ENCODE data around the gene GLIPR1.
"Not testable (repeated sequence)": the region's sequence is repeated elsewhere in the genome, so short reads cannot be mapped to it uniquely, and the experiment has no call there.

GLIPR1 gene

GRCh38 chr12:75447691-75448393, 32.7 kb upstream of the GLIPR1 start:
- Histone ChIP-seq H3K36me3 (ENCODE audit: control insufficient read depth, insufficient read depth, low read length) (no peaks in the 10 kb centered on the region), H3K27me3 (ENCODE audit: control insufficient read depth, insufficient read depth, low read length) (no peaks in the 10 kb centered on the region), H3K4me3 (ENCODE audit: low read length) (no peak overlapping the region), H3K4me1 (ENCODE audit: control insufficient read depth, insufficient read depth, low read length) (no peaks in the 10 kb centered on the region), H3K9me3 (ENCODE audit: control insufficient read depth, low read length) (no peaks in the 10 kb centered on the region), H3K9ac (ENCODE audit: low read length) (no peak overlapping the region)

GRCh38 chr12:75452675-75453330, 27.8 kb upstream of the GLIPR1 start:
- Histone ChIP-seq H3K27me3 (ENCODE audit: control insufficient read depth, insufficient read depth, low read length) (no peaks in the 10 kb centered on the region), H3K9me3 (ENCODE audit: control insufficient read depth, low read length) (no peaks in the 10 kb centered on the region), H3K4me3 (ENCODE audit: low read length) (no peak overlapping the region), H3K9ac (ENCODE audit: low read length) (no peak overlapping the region), H3K36me3 (ENCODE audit: control insufficient read depth, insufficient read depth, low read length) (no peaks in the 10 kb centered on the region), H3K4me1 (ENCODE audit: control insufficient read depth, insufficient read depth, low read length) (no peaks in the 10 kb centered on the region)

GRCh38 chr12:75455839-75456238, 24.7 kb upstream of the GLIPR1 start:
- Histone ChIP-seq H3K4me3 (ENCODE audit: low read length) (no peak overlapping the region), H3K4me1 (ENCODE audit: control insufficient read depth, insufficient read depth, low read length) (no peaks in the 10 kb centered on the region), H3K36me3 (ENCODE audit: control insufficient read depth, insufficient read depth, low read length) (no peaks in the 10 kb centered on the region), H3K9me3 (ENCODE audit: control insufficient read depth, low read length) (no peaks in the 10 kb centered on the region), H3K9ac (ENCODE audit: low read length) (no peak overlapping the region), H3K27me3 (ENCODE audit: control insufficient read depth, insufficient read depth, low read length) (no peaks in the 10 kb centered on the region)

GRCh38 chr12:75457191-75457590, 23.4 kb upstream of the GLIPR1 start:
- no peaks in the 10 kb centered on the region for H3K4me1 ChIP-seq (ENCODE audit: control insufficient read depth, insufficient read depth, low read length)
- no peaks in the 10 kb centered on the region for H3K36me3 ChIP-seq (ENCODE audit: control insufficient read depth, insufficient read depth, low read length)
- no peaks in the 10 kb centered on the region for H3K27me3 ChIP-seq (ENCODE audit: control insufficient read depth, insufficient read depth, low read length)
- no peak overlapping the region for H3K9ac ChIP-seq (ENCODE audit: low read length)
- H3K4me3 ChIP-seq (ENCODE audit: low read length): no peak overlapping the region
- H3K9me3 ChIP-seq (ENCODE audit: control insufficient read depth, low read length): no peaks in the 10 kb centered on the region

GRCh38 chr12:75457866-75458265, 22.7 kb upstream of the GLIPR1 start:
- not testable (repeated sequence) for H3K36me3 ChIP-seq (ENCODE audit: control insufficient read depth, insufficient read depth, low read length); H3K4me1 ChIP-seq (ENCODE audit: control insufficient read depth, insufficient read depth, low read length); H3K4me3 ChIP-seq (ENCODE audit: low read length); H3K27me3 ChIP-seq (ENCODE audit: control insufficient read depth, insufficient read depth, low read length); H3K9ac ChIP-seq (ENCODE audit: low read length); H3K9me3 ChIP-seq (ENCODE audit: control insufficient read depth, low read length)

- H3K4me1 ChIP-seq (ENCODE audit: control insufficient read depth, insufficient read depth, low read length): no peaks in the 10 kb centered on the region
- no peaks in the 10 kb centered on the region for H3K9me3 ChIP-seq (ENCODE audit: control insufficient read depth, low read length)
- no peak overlapping the region for H3K4me3 ChIP-seq (ENCODE audit: low read length)
- no peak overlapping the region for H3K9ac ChIP-seq (ENCODE audit: low read length)
- no peaks in the 10 kb centered on the region for H3K36me3 ChIP-seq (ENCODE audit: control insufficient read depth, insufficient read depth, low read length)
- H3K27me3 ChIP-seq (ENCODE audit: control insufficient read depth, insufficient read depth, low read length): no peaks in the 10 kb centered on the region
Measured at GRCh38 chr12:75459755-75460154, 20.8 kb upstream of the GLIPR1 start.

- Histone ChIP-seq H3K9me3 (ENCODE audit: control insufficient read depth, low read length) (no peaks in the 10 kb centered on the region), H3K4me1 (ENCODE audit: control insufficient read depth, insufficient read depth, low read length) (no peaks in the 10 kb centered on the region), H3K9ac (ENCODE audit: low read length) (no peak overlapping the region), H3K36me3 (ENCODE audit: control insufficient read depth, insufficient read depth, low read length) (no peaks in the 10 kb centered on the region), H3K4me3 (ENCODE audit: low read length) (no peak overlapping the region), H3K27me3 (ENCODE audit: control insufficient read depth, insufficient read depth, low read length) (no peaks in the 10 kb centered on the region)
Measured at GRCh38 chr12:75460204-75460603, 20.4 kb upstream of the GLIPR1 start.

GRCh38 chr12:75471902-75472890, 8.4 kb upstream of the GLIPR1 start:
- no peaks in the 10 kb centered on the region for H3K36me3 ChIP-seq (ENCODE audit: control insufficient read depth, insufficient read depth, low read length)
- H3K9me3 ChIP-seq (ENCODE audit: control insufficient read depth, low read length): no peaks in the 10 kb centered on the region
- no peak overlapping the region for H3K4me3 ChIP-seq (ENCODE audit: low read length)

GRCh38 chr12:75474116-75474515, 6.4 kb upstream of the GLIPR1 start:
- no peaks in the 10 kb centered on the region for H3K4me1 ChIP-seq (ENCODE audit: control insufficient read depth, insufficient read depth, low read length)

More at GRCh38 chr12:75471902-75472890, 8.4 kb upstream of the GLIPR1 start:
- H3K4me1 ChIP-seq (ENCODE audit: control insufficient read depth, insufficient read depth, low read length): no peaks in the 10 kb centered on the region
- peaks cover 2% of the 10 kb centered on the region for H3K27me3 ChIP-seq (ENCODE audit: control insufficient read depth, insufficient read depth, low read length)
- no peak overlapping the region for H3K9ac ChIP-seq (ENCODE audit: low read length)

GRCh38 chr12:75476071-75476470, 4.5 kb upstream of the GLIPR1 start:
- H3K4me3 ChIP-seq (ENCODE audit: low read length): no peak overlapping the region
- no peaks in the 10 kb centered on the region for H3K4me1 ChIP-seq (ENCODE audit: control insufficient read depth, insufficient read depth, low read length)

More at GRCh38 chr12:75474116-75474515, 6.4 kb upstream of the GLIPR1 start:
- Histone ChIP-seq H3K27me3 (ENCODE audit: control insufficient read depth, insufficient read depth, low read length) (peaks cover 2% of the 10 kb centered on the region), H3K9ac (ENCODE audit: low read length) (no peak overlapping the region), H3K36me3 (ENCODE audit: control insufficient read depth, insufficient read depth, low read length) (no peaks in the 10 kb centered on the region), H3K4me3 (ENCODE audit: low read length) (no peak overlapping the region), H3K9me3 (ENCODE audit: control insufficient read depth, low read length) (no peaks in the 10 kb centered on the region)

GRCh38 chr12:75477137-75477536, 3.4 kb upstream of the GLIPR1 start:
- no peaks in the 10 kb centered on the region for H3K27me3 ChIP-seq (ENCODE audit: control insufficient read depth, insufficient read depth, low read length)
- H3K9ac ChIP-seq (ENCODE audit: low read length): no peak overlapping the region
- H3K9me3 ChIP-seq (ENCODE audit: control insufficient read depth, low read length): no peaks in the 10 kb centered on the region
- H3K4me1 ChIP-seq (ENCODE audit: control insufficient read depth, insufficient read depth, low read length): no peaks in the 10 kb centered on the region
- no peak overlapping the region for H3K4me3 ChIP-seq (ENCODE audit: low read length)
- no peaks in the 10 kb centered on the region for H3K36me3 ChIP-seq (ENCODE audit: control insufficient read depth, insufficient read depth, low read length)

More at GRCh38 chr12:75476071-75476470, 4.5 kb upstream of the GLIPR1 start:
- no peaks in the 10 kb centered on the region for H3K36me3 ChIP-seq (ENCODE audit: control insufficient read depth, insufficient read depth, low read length)
- H3K27me3 ChIP-seq (ENCODE audit: control insufficient read depth, insufficient read depth, low read length): peaks cover 2% of the 10 kb centered on the region
- H3K9me3 ChIP-seq (ENCODE audit: control insufficient read depth, low read length): no peaks in the 10 kb centered on the region
- no peak overlapping the region for H3K9ac ChIP-seq (ENCODE audit: low read length)

Data from mucosa of stomach (tissue), 1 donor.